ENCODE measurements around the gene VNN1. TPM values are rescaled to one million over a fixed set of nuclear protein-coding genes. Genes with fewer than 3 reads are reported as not detected.

VNN1 gene
- total RNA-seq, 2 donors from 2014 or later, result not detected

- H3K9ac ChIP-seq (ENCODE audit: extremely low read depth, low read length, poor library complexity, severe bottlenecking), result no peak overlapping the region
- H3K9me3 Mint-ChIP-seq, result peaks cover 7% of the 10 kb centered on the region
- TF ChIP-seq, protein P1, sequence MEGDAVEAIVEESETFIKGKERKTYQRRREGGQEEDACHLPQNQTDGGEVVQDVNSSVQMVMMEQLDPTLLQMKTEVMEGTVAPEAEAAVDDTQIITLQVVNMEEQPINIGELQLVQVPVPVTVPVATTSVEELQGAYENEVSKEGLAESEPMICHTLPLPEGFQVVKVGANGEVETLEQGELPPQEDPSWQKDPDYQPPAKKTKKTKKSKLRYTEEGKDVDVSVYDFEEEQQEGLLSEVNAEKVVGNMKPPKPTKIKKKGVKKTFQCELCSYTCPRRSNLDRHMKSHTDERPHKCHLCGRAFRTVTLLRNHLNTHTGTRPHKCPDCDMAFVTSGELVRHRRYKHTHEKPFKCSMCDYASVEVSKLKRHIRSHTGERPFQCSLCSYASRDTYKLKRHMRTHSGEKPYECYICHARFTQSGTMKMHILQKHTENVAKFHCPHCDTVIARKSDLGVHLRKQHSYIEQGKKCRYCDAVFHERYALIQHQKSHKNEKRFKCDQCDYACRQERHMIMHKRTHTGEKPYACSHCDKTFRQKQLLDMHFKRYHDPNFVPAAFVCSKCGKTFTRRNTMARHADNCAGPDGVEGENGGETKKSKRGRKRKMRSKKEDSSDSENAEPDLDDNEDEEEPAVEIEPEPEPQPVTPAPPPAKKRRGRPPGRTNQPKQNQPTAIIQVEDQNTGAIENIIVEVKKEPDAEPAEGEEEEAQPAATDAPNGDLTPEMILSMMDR (conservative IDR thresholded peaks at IDR 0.05), result no peak
Measured at GRCh38 chr6:132703936-132704335, 9.9 kb downstream of the VNN1 start.

DNA sequence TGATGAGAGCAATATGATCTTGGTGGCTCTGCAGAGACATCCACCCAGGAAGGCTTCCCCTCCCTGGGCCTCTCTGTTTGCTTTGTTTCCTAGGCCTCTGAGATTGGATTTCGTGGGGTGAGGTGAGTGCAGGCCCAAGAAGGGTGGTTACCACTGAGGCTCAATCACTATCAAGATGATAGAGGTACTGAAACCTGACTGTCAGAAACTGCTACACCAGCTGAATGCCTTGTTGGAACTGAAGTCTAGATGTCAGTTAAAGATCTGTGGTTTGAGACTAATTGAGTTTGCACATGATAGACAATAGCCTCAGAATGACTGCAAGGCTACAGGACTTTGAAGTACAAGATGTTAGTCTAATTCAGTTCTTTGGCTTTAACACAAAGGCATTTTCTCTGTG, 15.2 kb downstream of the VNN1 start:
- H3K36me3 ChIP-seq (ENCODE audit: control insufficient read depth, insufficient read depth, low read length), result no peaks in the 10 kb centered on the region
- H3K9me3 ChIP-seq (ENCODE audit: control insufficient read depth, low read length), result peaks cover 12% of the 10 kb centered on the region
- H3K4me1 ChIP-seq (ENCODE audit: control insufficient read depth, insufficient read depth, low read length), result no peaks in the 10 kb centered on the region
- 44 to 60% methylated on average over 1 of the region's 1 CpG for WGBS, 2 experiments (ENCODE audit: insufficient coverage in 1 of 2, insufficient read length in 1 of 2)
- H3K4me3 ChIP-seq (ENCODE audit: low read length), result no peak overlapping the region
- Mint-ChIP-seq H3K4me3 (no peak overlapping the region), H3K9me3 (peaks cover 9% of the 10 kb centered on the region), H3K27ac (no peak overlapping the region), H3K27me3 (ENCODE audit: insufficient read depth) (no peaks in the 10 kb centered on the region), H3K4me1 (no peaks in the 10 kb centered on the region), H3K36me3 (ENCODE audit: low read depth) (no peaks in the 10 kb centered on the region)
- no peaks in the 10 kb centered on the region for H3K27me3 ChIP-seq (ENCODE audit: control insufficient read depth, insufficient read depth, low read length, poor library complexity, severe bottlenecking)
- DNase-seq, result no peak
- TF ChIP-seq, protein P1 (conservative IDR thresholded peaks at IDR 0.05), result no peak
- no peak overlapping the region for H3K9ac ChIP-seq (ENCODE audit: extremely low read depth, low read length, poor library complexity, severe bottlenecking)
- no peak overlapping the region for H3K27ac ChIP-seq (ENCODE audit: low read depth, low read length)

More at GRCh38 chr6:132703936-132704335, 9.9 kb downstream of the VNN1 start:
- Mint-ChIP-seq H3K27me3 (ENCODE audit: insufficient read depth) (peaks cover 2% of the 10 kb centered on the region), H3K4me3 (no peak overlapping the region), H3K27ac (no peak overlapping the region), H3K4me1 (no peaks in the 10 kb centered on the region), H3K36me3 (ENCODE audit: low read depth) (no peaks in the 10 kb centered on the region)
- H3K27me3 ChIP-seq (ENCODE audit: control insufficient read depth, insufficient read depth, low read length, poor library complexity, severe bottlenecking), result no peaks in the 10 kb centered on the region
- no peak overlapping the region for H3K4me3 ChIP-seq (ENCODE audit: low read length)
- DNase-seq, result no peak
- no peak overlapping the region for H3K27ac ChIP-seq (ENCODE audit: low read depth, low read length)
- H3K4me1 ChIP-seq (ENCODE audit: control insufficient read depth, insufficient read depth, low read length), result no peaks in the 10 kb centered on the region
- no peaks in the 10 kb centered on the region for H3K9me3 ChIP-seq (ENCODE audit: control insufficient read depth, low read length)
- H3K36me3 ChIP-seq (ENCODE audit: control insufficient read depth, insufficient read depth, low read length), result no peaks in the 10 kb centered on the region

- TF ChIP-seq, protein P1 (conservative IDR thresholded peaks at IDR 0.05), result no peak
- no peaks in the 10 kb centered on the region for H3K36me3 Mint-ChIP-seq (ENCODE audit: low read depth)
- no CpG with 5 or more reads among the region's 1 CpG for WGBS, 2 experiments (ENCODE audit: insufficient coverage in 1 of 2, insufficient read length in 1 of 2)
- Histone ChIP-seq H3K4me1 (ENCODE audit: control insufficient read depth, insufficient read depth, low read length) (no peaks in the 10 kb centered on the region), H3K27me3 (ENCODE audit: control insufficient read depth, insufficient read depth, low read length, poor library complexity, severe bottlenecking) (no peaks in the 10 kb centered on the region), H3K27ac (ENCODE audit: low read depth, low read length) (no peak overlapping the region), H3K4me3 (ENCODE audit: low read length) (no peak overlapping the region), H3K9me3 (ENCODE audit: control insufficient read depth, low read length) (peaks cover 12% of the 10 kb centered on the region), H3K9ac (ENCODE audit: extremely low read depth, low read length, poor library complexity, severe bottlenecking) (no peak overlapping the region), H3K36me3 (ENCODE audit: control insufficient read depth, insufficient read depth, low read length) (no peaks in the 10 kb centered on the region)
- no peak for DNase-seq
- no peaks in the 10 kb centered on the region for H3K27me3 Mint-ChIP-seq (ENCODE audit: insufficient read depth)
- no peaks in the 10 kb centered on the region for H3K4me1 Mint-ChIP-seq
- peaks cover 9% of the 10 kb centered on the region for H3K9me3 Mint-ChIP-seq
- H3K4me3 Mint-ChIP-seq, result no peak overlapping the region
- H3K27ac Mint-ChIP-seq, result no peak overlapping the region
Measured at GRCh38 chr6:132695773-132696172, 18.1 kb downstream of the VNN1 start.

Measured in endodermal cell (in vitro differentiated cells).